ENCODE measurements around the gene ZBP1.
A peak's percentile ranks its signal among the peaks of the same experiment; 100 is the strongest.
"Not testable (repeated sequence)": the region's sequence is repeated elsewhere in the genome, so short reads cannot be mapped to it uniquely, and the experiment has no call there.

ZBP1 gene

GRCh38 chr20:57647006-57647932 is 27.0 kb upstream of the ZBP1 start:
- DNase-seq (ENCODE audit: low spot score) (no peak), FAIRE-seq (no peak)

GRCh38 chr20:57638895-57639236 is 18.6 kb upstream of the ZBP1 start:
- DNase-seq (ENCODE audit: low spot score) (no peak), FAIRE-seq (no peak)

- peak; percentile 94 for DNase-seq (ENCODE audit: low spot score)
- FAIRE-seq, result peak; percentile 100
Observed at GRCh38 chr20:57638173-57638894, 18.1 kb upstream of the ZBP1 start.

DNA sequence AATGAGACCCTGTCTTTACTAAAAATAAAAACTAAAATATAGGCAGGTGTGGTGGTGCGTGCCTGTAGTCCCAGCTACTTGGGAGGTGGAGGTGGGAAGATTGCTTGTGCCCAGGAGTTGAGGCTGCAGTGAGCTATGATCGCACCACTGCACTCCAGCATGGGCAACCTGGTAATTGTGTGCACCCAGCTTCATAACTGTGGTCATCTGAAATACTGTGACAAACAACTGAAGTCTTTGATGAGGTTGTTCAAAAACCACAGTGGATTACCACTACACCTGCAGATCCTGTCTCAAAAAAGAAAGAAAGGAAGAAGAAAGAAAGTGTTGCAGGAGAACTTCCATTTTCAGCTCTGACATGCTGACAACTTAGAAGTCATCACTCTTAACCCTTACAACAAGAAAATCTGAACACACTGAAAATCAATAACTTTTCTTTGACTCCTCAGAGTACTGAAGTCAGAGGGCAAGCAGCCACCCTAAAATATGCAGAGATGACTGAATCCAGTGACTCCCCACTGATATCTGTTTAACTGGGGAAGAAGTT is 13.8 kb upstream of the ZBP1 start:
- no peak for DNase-seq (ENCODE audit: low spot score)
- no peak for FAIRE-seq

GRCh38 chr20:57632286-57632685 is 12.1 kb upstream of the ZBP1 start:
- FAIRE-seq, result no peak

GRCh38 chr20:57630061-57630460 is 9.8 kb upstream of the ZBP1 start:
- FAIRE-seq (no peak), DNase-seq (ENCODE audit: low spot score) (no peak)

More at GRCh38 chr20:57632286-57632685, 12.1 kb upstream of the ZBP1 start:
- DNase-seq (ENCODE audit: low spot score), result no peak

- FAIRE-seq; DNase-seq (ENCODE audit: low spot score): not testable (repeated sequence)
Observed at GRCh38 chr20:57629491-57629901, 9.3 kb upstream of the ZBP1 start.

DNA sequence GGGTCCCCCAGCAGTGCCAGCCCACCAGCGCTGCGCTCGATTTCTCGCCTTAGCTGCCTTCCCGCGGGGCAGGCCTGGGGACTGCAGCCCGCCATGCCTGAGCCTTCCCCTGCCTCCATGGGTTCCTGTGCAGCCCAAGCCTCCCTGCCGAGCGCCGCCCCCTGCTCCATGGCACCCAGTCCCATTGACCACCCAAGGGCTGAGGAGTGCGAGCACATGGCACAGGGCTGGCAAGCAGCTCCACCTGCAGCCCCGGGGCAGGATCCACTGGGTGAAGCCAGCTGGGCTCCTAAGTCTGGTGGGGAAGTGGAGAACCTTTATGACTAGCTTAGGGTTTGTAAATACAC is 8.7 kb upstream of the ZBP1 start:
- not testable (repeated sequence) for FAIRE-seq; DNase-seq (ENCODE audit: low spot score)

DNA sequence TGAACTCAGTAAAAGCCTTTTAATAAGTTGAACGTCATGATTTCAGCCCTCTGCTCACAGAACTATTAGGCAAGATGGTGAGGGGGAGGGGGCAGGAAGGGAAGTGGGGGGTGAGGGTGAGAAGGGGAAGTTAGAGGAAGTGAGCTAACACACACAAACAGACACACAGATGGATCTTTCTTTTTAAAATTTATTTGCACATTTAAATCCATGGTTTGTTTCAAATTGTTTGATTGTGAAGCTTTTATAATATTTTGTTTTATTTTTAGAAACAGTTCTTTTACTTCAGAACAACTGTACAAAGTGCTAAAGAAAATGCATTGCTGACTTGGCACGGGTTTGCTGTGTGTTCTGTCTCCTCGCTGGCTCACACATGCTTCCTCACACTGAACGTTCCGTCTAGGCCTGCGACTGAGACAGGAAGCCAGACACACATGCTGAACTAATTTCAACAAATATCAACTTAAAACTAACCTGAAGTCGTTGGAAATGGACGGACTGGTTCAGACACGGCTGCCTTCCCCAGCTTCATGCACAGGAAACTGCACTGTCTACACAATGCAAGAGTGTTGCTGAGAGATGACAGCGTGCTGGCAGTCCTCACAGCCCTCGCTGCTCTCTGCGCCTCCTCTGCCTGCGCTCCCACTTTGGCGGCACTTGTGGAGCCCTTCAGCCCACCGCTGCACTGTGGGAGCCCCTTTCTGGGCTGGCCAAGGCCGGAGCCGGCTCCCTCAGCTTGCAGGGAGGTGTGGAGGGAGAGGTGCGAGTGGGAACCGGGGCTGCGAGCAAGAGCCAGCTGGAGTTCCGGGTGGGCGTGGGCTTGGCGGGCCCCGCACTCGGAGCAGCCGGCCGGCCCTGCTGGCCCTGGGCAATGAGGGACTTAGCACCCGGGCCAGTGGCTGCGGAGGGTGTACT is 8.1 kb upstream of the ZBP1 start:
- FAIRE-seq, result no peak
- no peak for DNase-seq (ENCODE audit: low spot score)

DNA sequence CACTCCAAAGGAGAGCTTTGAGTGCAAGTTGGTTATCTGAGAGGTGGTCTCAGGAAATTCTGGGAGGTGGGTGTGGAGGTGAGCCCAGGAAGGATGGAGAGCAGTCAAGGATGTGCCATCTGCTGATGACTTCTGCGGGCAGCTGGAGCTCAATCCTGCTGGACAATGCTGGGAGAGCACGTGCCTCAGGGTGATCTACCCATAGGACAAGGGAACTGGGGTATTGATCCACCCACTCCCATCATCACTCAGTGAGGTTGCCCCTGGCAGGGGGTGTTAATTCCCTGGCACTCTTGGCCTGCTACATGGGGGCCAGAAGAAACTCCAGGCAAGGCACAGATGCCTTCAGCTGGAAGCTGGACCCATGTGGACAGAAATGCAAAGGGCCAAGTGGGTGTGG is 7.1 kb upstream of the ZBP1 start:
- FAIRE-seq, result no peak
- no peak for DNase-seq (ENCODE audit: low spot score)

DNA sequence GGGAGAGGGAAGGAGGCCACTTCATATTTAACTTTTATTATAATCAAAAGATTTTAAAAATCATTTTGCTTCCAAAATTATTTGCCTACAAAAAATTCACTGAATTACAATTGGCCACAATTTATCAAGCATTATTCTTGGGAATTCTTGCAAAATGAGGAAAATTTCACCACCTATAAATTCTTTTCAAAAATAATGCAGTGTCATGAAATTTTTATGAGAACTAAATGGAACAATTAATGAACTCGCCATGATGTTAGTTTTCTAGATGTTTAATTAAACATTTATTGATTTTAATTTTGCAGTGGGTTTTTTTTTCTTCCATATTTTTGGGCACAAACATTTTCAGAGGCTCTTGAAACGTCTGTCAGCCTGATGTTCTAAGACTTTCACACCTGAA is 5.8 kb upstream of the ZBP1 start:
- DNase-seq (ENCODE audit: low spot score) (no peak), FAIRE-seq (no peak)

DNA sequence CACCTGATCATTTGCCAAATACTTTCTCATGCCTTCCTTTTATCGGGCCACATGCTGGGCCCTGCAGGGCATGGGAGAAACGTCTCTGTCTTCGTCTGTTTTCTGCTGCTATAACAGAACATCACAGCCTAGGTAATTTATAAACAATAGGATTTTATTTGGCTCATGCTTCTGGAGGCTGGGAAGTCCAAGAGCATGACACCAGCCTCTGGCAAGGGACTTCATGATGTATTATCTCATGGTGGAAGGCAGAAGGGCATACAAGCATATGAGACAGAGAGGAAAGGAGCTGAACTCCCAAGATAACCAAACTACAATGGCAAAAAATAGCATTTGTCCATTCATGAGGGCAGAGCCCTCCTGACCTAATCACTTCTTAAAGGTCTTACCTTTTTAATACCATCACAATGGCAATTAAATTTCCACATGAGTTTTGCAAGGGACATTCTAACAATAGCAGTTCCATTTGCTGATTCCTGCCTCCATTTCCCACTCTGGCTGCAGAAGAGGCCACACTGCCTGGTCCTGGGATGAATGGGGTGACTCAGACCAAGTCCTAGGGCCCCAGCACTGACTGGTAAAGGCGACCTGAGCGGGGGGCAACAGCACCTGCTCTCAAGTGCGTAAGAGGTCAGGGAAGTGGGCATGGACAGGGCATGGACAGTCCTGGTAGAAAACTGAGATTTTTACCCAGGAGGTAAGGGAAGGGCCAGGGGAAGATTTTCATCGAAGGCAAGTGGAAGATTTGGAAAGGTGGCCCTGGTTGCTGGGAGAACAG is 5.1 kb upstream of the ZBP1 start:
- no peak for DNase-seq (ENCODE audit: low spot score)
- no peak for FAIRE-seq

GRCh38 chr20:57624124-57624523 is 3.9 kb upstream of the ZBP1 start:
- DNase-seq (ENCODE audit: low spot score), result no peak
- FAIRE-seq, result no peak

- DNase-seq (ENCODE audit: low spot score), result peak; percentile 95
- peak; percentile 84 for FAIRE-seq
Observed at GRCh38 chr20:57622579-57623381, 2.6 kb upstream of the ZBP1 start.

DNA sequence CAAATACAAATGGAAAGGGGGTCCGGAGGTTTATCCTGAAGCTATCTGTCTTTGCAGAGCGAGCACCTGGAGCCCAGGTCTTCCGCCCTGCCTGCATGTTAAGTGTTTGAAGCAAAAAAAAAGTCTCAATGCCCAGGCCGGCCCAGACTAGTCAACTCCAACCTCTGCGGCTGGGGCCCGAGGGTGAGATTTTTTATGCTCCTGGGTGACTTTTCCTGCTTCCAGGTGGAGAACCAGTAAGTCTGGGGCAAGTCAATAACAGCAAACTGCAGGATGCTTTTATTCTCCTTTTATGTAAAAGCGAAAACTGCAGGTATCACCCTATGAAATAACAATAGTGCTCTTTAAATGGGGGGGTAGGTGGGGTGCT is 2.0 kb upstream of the ZBP1 start:
- DNase-seq (ENCODE audit: low spot score) (no peak), FAIRE-seq (no peak)

DNA sequence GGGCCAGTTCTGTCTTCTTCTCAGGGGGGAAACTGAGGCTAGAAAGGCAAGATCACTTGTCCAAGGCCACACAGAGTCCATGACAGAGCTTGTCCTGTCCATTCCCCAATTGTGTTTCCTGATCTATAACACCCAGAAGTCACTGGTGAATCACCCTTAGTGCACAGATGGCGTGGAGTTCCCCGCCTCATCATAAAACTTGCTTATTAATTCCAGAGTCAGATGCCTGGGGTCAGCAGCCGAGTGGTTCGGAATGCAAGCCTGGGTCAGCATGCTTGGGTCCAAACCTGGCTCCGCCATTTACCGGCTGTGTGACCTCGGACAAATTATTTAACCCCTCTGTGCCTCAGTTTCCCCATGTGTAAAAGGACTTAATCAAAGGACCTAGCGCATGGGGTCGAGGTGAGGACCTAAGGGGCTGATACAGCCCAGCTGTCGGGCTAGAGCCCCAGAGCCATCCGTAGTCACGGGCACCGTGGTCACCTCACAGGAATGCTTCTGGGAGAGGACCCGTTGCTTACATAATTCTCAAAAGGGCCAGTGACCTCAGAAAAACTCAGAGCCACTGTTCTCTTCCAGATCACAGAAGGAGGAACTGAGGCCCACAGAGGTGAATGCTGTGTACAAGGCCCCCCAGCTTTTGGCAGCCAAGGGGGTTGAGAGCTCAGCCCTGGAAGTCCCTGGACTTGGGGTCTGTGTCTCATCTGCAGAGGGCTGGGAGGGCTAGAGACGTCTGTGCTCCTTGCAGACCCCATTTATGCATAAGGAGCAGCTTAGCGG is 1.4 kb upstream of the ZBP1 start:
- FAIRE-seq (no peak), DNase-seq (ENCODE audit: low spot score) (no peak)

DNA sequence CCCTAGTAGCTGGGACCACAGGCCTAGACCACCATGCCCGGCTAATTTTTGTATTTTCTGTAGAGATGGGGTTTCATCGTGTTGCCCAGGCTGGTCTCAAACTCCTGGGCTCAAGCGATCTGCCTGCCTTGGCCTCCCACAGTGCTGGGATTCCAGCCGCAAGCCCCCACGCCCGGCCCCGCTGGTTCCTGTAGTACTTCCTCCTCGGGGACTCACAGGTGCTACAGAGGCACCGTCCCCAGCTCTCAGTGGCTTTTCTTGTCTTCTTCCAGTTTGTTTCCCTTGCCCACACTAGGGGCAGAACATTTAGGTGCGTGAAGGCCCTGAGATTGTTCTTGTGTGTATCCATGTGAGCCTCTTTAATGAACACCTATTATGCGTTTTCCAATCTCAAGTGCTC is 773 bp upstream of the ZBP1 start:
- DNase-seq (ENCODE audit: low spot score), result no peak
- FAIRE-seq, result no peak

DNA sequence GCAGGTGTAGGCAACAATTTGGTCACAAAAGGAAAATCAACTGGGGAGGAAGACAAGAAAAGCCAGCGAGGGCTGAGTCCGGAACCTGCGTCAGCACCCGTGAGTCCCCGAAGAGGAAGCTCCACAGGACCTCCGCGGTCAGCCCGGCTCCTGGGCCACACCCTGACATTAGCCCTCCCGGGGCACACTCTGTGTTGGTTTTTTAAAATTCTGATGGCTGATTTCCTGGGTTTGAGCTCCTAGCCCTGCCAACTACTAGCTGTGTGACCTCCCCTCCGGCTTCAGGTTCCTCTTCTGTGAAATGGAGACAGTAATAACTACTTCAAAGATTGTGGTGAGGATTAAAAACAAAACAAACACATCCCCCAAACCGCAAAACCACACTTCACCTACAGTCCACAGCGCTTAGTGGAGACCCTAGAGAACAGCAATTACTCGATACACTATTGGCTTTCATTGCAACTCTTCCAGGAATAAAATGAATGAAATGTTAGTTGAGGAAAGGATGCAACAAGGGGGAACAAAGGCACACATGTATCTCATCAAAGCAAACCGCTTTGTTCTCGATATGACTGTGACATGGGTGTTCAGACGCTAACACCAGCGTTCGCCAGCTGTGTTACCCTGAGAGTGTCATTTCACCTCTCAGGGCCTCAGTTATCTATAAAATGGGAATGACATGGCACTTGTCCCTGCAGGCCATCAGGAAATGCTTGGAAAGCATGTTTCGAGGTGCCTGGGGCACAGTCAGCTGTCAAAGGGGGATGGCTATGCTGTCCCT is 985 bp downstream of the ZBP1 start:
- no peak for DNase-seq (ENCODE audit: low spot score)
- no peak for FAIRE-seq

DNA sequence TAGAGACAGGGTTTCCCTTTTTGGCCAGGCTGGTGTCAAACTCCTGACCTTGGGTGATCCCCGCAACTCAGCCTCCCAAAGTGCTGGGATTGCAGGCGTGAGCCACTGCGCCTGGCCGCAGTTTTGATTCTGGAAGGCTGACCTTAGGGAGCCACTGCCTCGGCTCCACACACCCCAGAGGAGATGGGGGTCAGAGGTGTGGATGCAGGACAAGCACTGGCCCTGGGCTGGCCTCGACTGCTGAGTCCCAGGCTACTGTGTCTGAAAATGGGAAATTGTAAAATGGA is 1.5 kb downstream of the ZBP1 start:
- no peak for FAIRE-seq
- no peak for DNase-seq (ENCODE audit: low spot score)
